HCT116 (cell line): ENCODE data around the gene P2RX3. TPM values are rescaled to one million over a fixed set of nuclear protein-coding genes. Genes with fewer than 3 reads are reported as not detected.

Experiments used
- ATAC-seq: fragments of 200-7000 bp; cut with Tn5 transposase; 2 replicates; pipeline ENCODE4 v1.9.1; 2020; ENCODE audit warnings: mild to moderate bottlenecking, moderate library complexity
- BruUV-seq: library from RNA; stranded (reverse); fragments of 400-500 nt; replicated peaks from 2 replicates; lab custom pipeline; 2021; lab: Mats Ljungman, UMichigan
- CTCF ChIA-PET: fragments of 300-600 bp; sonication (Branson Sonifier 250); formaldehyde crosslinking; loops from one replicate; lab custom pipeline; 2021; ENCODE audit warnings: antibody characterized with exemption; lab: Charles Lee
- POLR2A ChIA-PET: fragments of 300-600, 350-600 bp; sonication (Branson Sonifier 250); formaldehyde crosslinking; loops from one replicate; lab custom pipeline; 2021; ENCODE audit warnings: antibody characterized with exemption; lab: Charles Lee
- RAD21 ChIA-PET, 2 experiments: fragments of 300-600 bp; sonication (Branson Sonifier 250); formaldehyde crosslinking; loops; one replicate each; lab custom pipeline; 2023; ENCODE audit warnings: low total read pairs in 2 of 2; ENCODE audit not compliant: uncharacterized antibody in 2 of 2, unreplicated experiment in 2 of 2, low non-redundant PET in 1 of 2; lab: Charles Lee
- DNase-seq: peaks from one replicate; pipeline ENCODE4 v3.0.0-alpha.2; 2010; ENCODE audit warnings: low read depth, low spot score
- H2AFZ ChIP-seq: fragments of 200-600 bp; shearing (Covaris generic), sonication (generic); 2 replicates; pipeline ENCODE4 v1.6.1; 2017; ENCODE audit warnings: low read depth, mixed run types, mixed read lengths, antibody characterized with exemption, low read length; ENCODE audit not compliant: poor library complexity, severe bottlenecking
- H3K27ac ChIP-seq: 2 replicates; pipeline ENCODE4 v1.5.1; 2012; ENCODE audit warnings: low read depth, low read length
- H3K27me3 ChIP-seq: fragments of 200-600 bp; sonication (generic); 2 replicates; pipeline ENCODE4 v1.6.1; 2016; ENCODE audit warnings: mixed run types, low read length, mixed read lengths; ENCODE audit not compliant: insufficient read depth
- H3K36me3 ChIP-seq, 2 experiments: fragments of 200-500 bp in 1 of 2; fragments of 200-600 bp in 1 of 2; sonication (Bioruptor generic) in 1 of 2; sonication (generic) in 1 of 2; 2 replicates each; pipeline versions ENCODE4 v1.5.1 to v1.6.1; 2014 to 2016; ENCODE audit warnings: low read length in 2 of 2, inconsistent platforms in 1 of 2, mixed read lengths in 1 of 2, mixed run types in 1 of 2; ENCODE audit not compliant: insufficient read depth in 2 of 2, control insufficient read depth in 1 of 2
- H3K4me1 ChIP-seq, 2 experiments: fragments of 200-600 bp in 1 of 2; sonication (generic) in 1 of 2; 2 replicates each; pipeline versions ENCODE4 v1.5.1 to v1.6.1; 2012 to 2017; ENCODE audit warnings: low read length in 2 of 2, inconsistent platforms in 1 of 2, mild to moderate bottlenecking in 1 of 2, mixed read lengths in 1 of 2, mixed run types in 1 of 2, moderate library complexity in 1 of 2; ENCODE audit not compliant: insufficient read depth in 2 of 2, control insufficient read depth in 1 of 2
- H3K4me2 ChIP-seq: fragments of 200-600 bp; sonication (generic); 2 replicates; pipeline ENCODE4 v1.6.1; 2017; ENCODE audit warnings: mixed run types, low read length, mixed read lengths
- H3K4me3 ChIP-seq, 2 experiments: fragments of 200-600 bp in 1 of 2; sonication (generic) in 1 of 2; replicated peaks in 1 of 2; 2 replicates each; pipeline ENCODE4 v1.5.1; 2011 to 2016; ENCODE audit warnings: low read length in 2 of 2, control low read depth in 1 of 2, low read depth in 1 of 2, mild to moderate bottlenecking in 1 of 2, mixed read lengths in 1 of 2, mixed run types in 1 of 2
- H3K79me2 ChIP-seq: fragments of 200-600 bp; sonication (generic); 2 replicates; pipeline ENCODE4 v1.6.1; 2017; ENCODE audit warnings: mild to moderate bottlenecking, mixed run types, low read length, moderate library complexity, mixed read lengths; ENCODE audit not compliant: insufficient read depth
- H3K9ac ChIP-seq: fragments of 200-600 bp; sonication (generic); 2 replicates; pipeline ENCODE4 v1.6.1; 2016; ENCODE audit warnings: low read length, mixed read lengths
- H3K9me2 ChIP-seq: fragments of 200-600 bp; sonication (generic), shearing (Covaris generic); 2 replicates; pipeline ENCODE4 v1.6.1; 2017; ENCODE audit warnings: mixed run types, mild to moderate bottlenecking, moderate library complexity; ENCODE audit not compliant: insufficient read depth
- H3K9me3 ChIP-seq, 2 experiments: fragments of 200-500 bp in 1 of 2; fragments of 200-600 bp in 1 of 2; sonication (Bioruptor generic) in 1 of 2; sonication (generic) in 1 of 2; 2 replicates each; pipeline ENCODE4 v1.6.1; 2014 to 2017; ENCODE audit warnings: low read length in 2 of 2, mixed read lengths in 2 of 2, inconsistent platforms in 1 of 2, low read depth in 1 of 2, mild to moderate bottlenecking in 1 of 2, mixed run types in 1 of 2, moderate library complexity in 1 of 2; ENCODE audit not compliant: control insufficient read depth in 1 of 2, insufficient read depth in 1 of 2
- H4K20me1 ChIP-seq: fragments of 200-600 bp; sonication (generic), shearing (Covaris generic); 2 replicates; pipeline ENCODE4 v1.6.1; 2017; ENCODE audit warnings: mixed run types, mild to moderate bottlenecking, moderate library complexity; ENCODE audit not compliant: insufficient read depth
- CTCF ChIP-seq, 3 experiments: fragments of 200-600 bp in 1 of 3; sonication (generic) in 1 of 3; IDR thresholded peaks in 2 of 3; conservative IDR thresholded peaks in 1 of 3; 2 replicates each; pipeline ENCODE4 v1.5.1; 2012 to 2017; ENCODE audit warnings: low read depth in 2 of 3, low read length in 2 of 3, antibody characterized with exemption in 1 of 3, borderline replicate concordance in 1 of 3, control low read depth in 1 of 3, mild to moderate bottlenecking in 1 of 3, mixed read lengths in 1 of 3, mixed run types in 1 of 3, moderate library complexity in 1 of 3; ENCODE audit not compliant: insufficient read depth in 1 of 3
- EGR1 ChIP-seq: IDR thresholded peaks from 2 replicates; pipeline ENCODE4 v1.6.1; 2012; ENCODE audit warnings: low read depth
- JUND ChIP-seq: IDR thresholded peaks from 2 replicates; pipeline ENCODE4 v1.6.1; 2012
- SRF ChIP-seq: IDR thresholded peaks from 2 replicates; pipeline ENCODE4 v1.6.1; 2012; ENCODE audit warnings: low read depth
- TCF7L2 ChIP-seq: IDR thresholded peaks from 2 replicates; pipeline ENCODE4 v1.7.0; 2011; ENCODE audit warnings: borderline replicate concordance, inconsistent platforms; ENCODE audit not compliant: insufficient read depth, insufficient read length; ENCODE audit errors: extremely low read depth
- ZFX ChIP-seq: fragments of 450-650 bp; IDR thresholded peaks from 2 replicates; pipeline ENCODE4 v1.6.1; 2017
- ZNF274 ChIP-seq: fragments of 200-500 bp; sonication (Bioruptor generic); IDR thresholded peaks from 2 replicates; pipeline ENCODE4 v1.6.1; 2014; ENCODE audit warnings: mild to moderate bottlenecking, low read depth, low read length, inconsistent platforms
- intact Hi-C: fragments of 100-400 bp; cut with micrococcal nuclease; formaldehyde crosslinking; loops from 2 replicates; pipeline ENCODE4 v1.10.0; 2022
- total RNA-seq: library from RNA; stranded (reverse); gene quantifications from one replicate; pipeline ENCODE4 v1.2.1, GENCODE V29; 2021; ENCODE audit not compliant: unreplicated experiment
- TF ChIP-seq, protein P1 (sequence below): IDR thresholded peaks from 2 replicates; pipeline ENCODE4 v1.6.1; 2012

The P2RX3 gene
- total RNA-seq, 1 experiment from 2014 or later = not detected

GRCh38 chr11:57392763-57393105, 54.6 kb downstream of the P2RX3 start (continued):
- no peak for TF ChIP-seq JUND
- TF ChIP-seq SRF = no peak
- no peak for TF ChIP-seq ZNF274
- TF ChIP-seq, protein P1, sequence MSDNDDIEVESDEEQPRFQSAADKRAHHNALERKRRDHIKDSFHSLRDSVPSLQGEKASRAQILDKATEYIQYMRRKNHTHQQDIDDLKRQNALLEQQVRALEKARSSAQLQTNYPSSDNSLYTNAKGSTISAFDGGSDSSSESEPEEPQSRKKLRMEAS = no peak
- TF ChIP-seq, all 23 proteins: peak for 0

DNA sequence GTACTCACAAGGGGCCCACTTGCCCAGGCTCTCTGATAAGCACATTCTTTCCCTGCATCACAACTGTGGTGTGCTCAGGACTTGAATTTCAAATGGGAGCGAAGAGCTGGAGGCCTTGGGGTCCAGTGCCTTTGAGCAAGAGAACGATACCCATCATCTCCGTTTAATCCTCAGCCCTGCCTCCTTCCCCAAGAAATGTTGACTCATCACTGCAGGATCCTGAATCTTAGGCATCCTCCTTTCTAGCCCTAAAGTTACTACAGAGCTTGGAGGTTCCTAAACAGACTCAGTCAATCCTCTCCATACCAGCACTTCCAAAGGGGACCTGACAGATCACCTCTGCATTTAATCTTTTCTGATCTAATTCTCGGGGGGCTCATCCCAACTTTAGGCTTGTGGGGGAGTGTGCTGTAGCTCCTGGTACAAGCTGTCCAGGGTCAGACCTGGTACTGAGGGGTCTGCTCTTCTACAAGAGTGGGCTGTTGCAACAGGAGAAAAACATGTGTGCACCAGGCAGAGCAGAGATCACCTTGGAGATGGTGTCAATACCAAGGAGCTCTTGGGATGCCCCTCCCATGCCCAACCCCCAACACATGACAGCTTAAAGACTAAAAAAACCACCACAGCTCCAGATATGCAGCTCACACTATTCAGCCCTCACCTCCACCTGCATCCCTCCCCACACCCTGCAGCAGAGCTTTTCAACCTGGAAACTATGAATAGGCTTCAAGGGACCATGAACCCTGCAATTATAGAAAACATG, 56.2 kb downstream of the P2RX3 start:
- no peak overlapping the region for H3K9ac ChIP-seq
- no peaks in the 10 kb centered on the region for H4K20me1 ChIP-seq
- no TSS peak for BruUV-seq
- POLR2A ChIA-PET = no interaction called here
- RAD21 ChIA-PET = no interaction called here
- H3K9me3 ChIP-seq = no peaks in the 10 kb centered on the region
- DNase-seq = no peak
- H3K27me3 ChIP-seq = peaks cover 13% of the 10 kb centered on the region
- H3K4me2 ChIP-seq = no peak overlapping the region
- intact Hi-C loops = no loop called here
- no peak overlapping the region for H3K4me3 ChIP-seq
- no peaks in the 10 kb centered on the region for H3K36me3 ChIP-seq
- no peaks in the 10 kb centered on the region for H3K9me2 ChIP-seq
- CTCF ChIA-PET = no interaction called here
- no peak for ATAC-seq
- H2AFZ ChIP-seq = no peak overlapping the region
- TF ChIP-seq ZNF274 = no peak
- H3K79me2 ChIP-seq = no peaks in the 10 kb centered on the region
- H3K27ac ChIP-seq = no peak overlapping the region
- H3K4me1 ChIP-seq = no peaks in the 10 kb centered on the region

GRCh38 chr11:57395905-57396623, 57.9 kb downstream of the P2RX3 start:
- Histone ChIP-seq H3K27ac (no peak overlapping the region), H3K27me3 (peaks cover 9% of the 10 kb centered on the region; the same call in 1 of the 2 replicates), H3K4me1 (no peaks in the 10 kb centered on the region), H3K9me2 (no peaks in the 10 kb centered on the region), H3K4me2 (no peak overlapping the region), H3K36me3 (no peaks in the 10 kb centered on the region), H3K9ac (no peak overlapping the region), H3K79me2 (no peaks in the 10 kb centered on the region), H2AFZ (no peak overlapping the region), H3K4me3 (no peak overlapping the region), H4K20me1 (no peaks in the 10 kb centered on the region), H3K9me3 (no peaks in the 10 kb centered on the region)
- intact Hi-C loops = no loop called here
- POLR2A ChIA-PET = no interaction called here
- CTCF ChIA-PET = no interaction called here
- RAD21 ChIA-PET = no interaction called here
- no TSS peak for BruUV-seq
- ATAC-seq (no peak), DNase-seq (no peak)
- no peak for TF ChIP-seq CTCF (IDR thresholded peaks at IDR 0.05 in 2 of 3, conservative IDR thresholded peaks at IDR 0.05 in 1 of 3; ENCODE audit: borderline replicate concordance in 1 of 3, insufficient read depth in 1 of 3, low read depth in 2 of 3, low read length in 2 of 3)
- no peak for TF ChIP-seq TCF7L2
- no peak for TF ChIP-seq ZFX
- no peak for TF ChIP-seq EGR1
